H9 (cell line): ENCODE measurements around the gene ST14. TPM values are rescaled to one million over a fixed set of nuclear protein-coding genes. Genes with fewer than 3 reads are reported as not detected.

ENCODE experiments used
- DNase-seq: peaks from one replicate; pipeline ENCODE4 v3.0.0-alpha.2; 2017
- H2AFZ ChIP-seq: one replicate; pipeline ENCODE4 v1.6.1; 2013; ENCODE audit warnings: mild to moderate bottlenecking, low read length, control low read depth, moderate library complexity
- H2AK5ac ChIP-seq: 2 replicates; pipeline ENCODE4 v1.6.1; 2013; ENCODE audit warnings: low read length, control low read depth, mixed read lengths; ENCODE audit not compliant: insufficient read length
- H2BK120ac ChIP-seq: one replicate; pipeline ENCODE4 v1.6.1; 2013; ENCODE audit warnings: low read depth, mild to moderate bottlenecking, low read length, control low read depth, inconsistent platforms; ENCODE audit not compliant: poor library complexity, severe bottlenecking
- H2BK12ac ChIP-seq: 2 replicates; pipeline ENCODE4 v1.6.1; 2013; ENCODE audit warnings: low read length, control low read depth, mixed read lengths, low read depth; ENCODE audit not compliant: insufficient read length
- H2BK15ac ChIP-seq: 2 replicates; pipeline ENCODE4 v1.6.1; 2013; ENCODE audit warnings: low read depth, low read length, control low read depth
- H2BK20ac ChIP-seq: one replicate; pipeline ENCODE4 v1.6.1; 2013; ENCODE audit warnings: low read depth, mild to moderate bottlenecking, low read length, control low read depth, inconsistent platforms; ENCODE audit not compliant: poor library complexity, severe bottlenecking
- H2BK5ac ChIP-seq: 2 replicates; pipeline ENCODE4 v1.6.1; 2013; ENCODE audit warnings: low read length, control low read depth, mixed read lengths; ENCODE audit not compliant: insufficient read length
- H3K14ac ChIP-seq: 2 replicates; pipeline ENCODE4 v1.6.1; 2013; ENCODE audit warnings: low read length, control low read depth; ENCODE audit not compliant: insufficient read depth
- H3K18ac ChIP-seq: 2 replicates; pipeline ENCODE4 v1.6.1; 2013; ENCODE audit warnings: low read depth, mild to moderate bottlenecking, mixed read lengths, low read length, control low read depth; ENCODE audit not compliant: insufficient read length
- H3K23ac ChIP-seq: 2 replicates; pipeline ENCODE4 v1.6.1; 2013; ENCODE audit warnings: low read length, control low read depth, mixed read lengths, low read depth; ENCODE audit not compliant: insufficient read length
- H3K23me2 ChIP-seq: 2 replicates; pipeline ENCODE4 v1.6.1; 2013; ENCODE audit warnings: low read depth, mild to moderate bottlenecking, mixed read lengths, low read length, control low read depth; ENCODE audit not compliant: insufficient read length, poor library complexity, severe bottlenecking
- H3K27ac ChIP-seq: 2 replicates; pipeline ENCODE4 v1.5.1; 2013; ENCODE audit warnings: low read length, control low read depth, mixed read lengths, low read depth; ENCODE audit not compliant: insufficient read length
- H3K27me3 ChIP-seq: 2 replicates; pipeline ENCODE4 v1.6.1; 2013; ENCODE audit warnings: low read length, control low read depth, inconsistent platforms; ENCODE audit not compliant: insufficient read depth
- H3K4ac ChIP-seq: 2 replicates; pipeline ENCODE4 v1.6.1; 2013; ENCODE audit warnings: low read depth, mild to moderate bottlenecking, control low read depth, inconsistent platforms, low read length, moderate library complexity
- H3K4me1 ChIP-seq: 2 replicates; pipeline ENCODE4 v1.6.1; 2013; ENCODE audit warnings: low read length, control low read depth, inconsistent platforms; ENCODE audit not compliant: insufficient read depth
- H3K4me2 ChIP-seq: 2 replicates; pipeline ENCODE4 v1.6.1; 2013; ENCODE audit warnings: low read length, control low read depth, mixed read lengths; ENCODE audit not compliant: insufficient read length, insufficient read depth
- H3K56ac ChIP-seq: 2 replicates; pipeline ENCODE4 v1.6.1; 2013; ENCODE audit warnings: low read depth, mild to moderate bottlenecking, mixed read lengths, low read length, control low read depth; ENCODE audit not compliant: insufficient read length
- H3K79me1 ChIP-seq: 2 replicates; pipeline ENCODE4 v1.6.1; 2013; ENCODE audit warnings: low read depth, mild to moderate bottlenecking, moderate library complexity, low read length, control low read depth, inconsistent platforms; ENCODE audit not compliant: insufficient read depth, poor library complexity, severe bottlenecking
- H3K79me2 ChIP-seq: 2 replicates; pipeline ENCODE4 v1.6.1; 2013; ENCODE audit warnings: low read length, control low read depth, inconsistent platforms; ENCODE audit not compliant: insufficient read depth
- H3K9ac ChIP-seq: 2 replicates; pipeline ENCODE4 v1.6.1; 2013; ENCODE audit warnings: low read length, control low read depth, mixed read lengths; ENCODE audit not compliant: insufficient read length; ENCODE audit errors: extremely low read depth
- H3K9me3 ChIP-seq: one replicate; pipeline ENCODE4 v1.6.1; 2013; ENCODE audit warnings: low read depth, low read length, inconsistent platforms; ENCODE audit not compliant: control insufficient read depth
- H3T11ph ChIP-seq: one replicate; pipeline ENCODE4 v1.6.1; 2013; ENCODE audit warnings: mild to moderate bottlenecking, low read length, control low read depth, inconsistent platforms
- H4K20me1 ChIP-seq: one replicate; pipeline ENCODE4 v1.6.1; 2013; ENCODE audit not compliant: control insufficient read depth, insufficient read length, insufficient read depth
- H4K5ac ChIP-seq: 2 replicates; pipeline ENCODE4 v1.6.1; 2013; ENCODE audit warnings: low read depth, mild to moderate bottlenecking, mixed read lengths, low read length, control low read depth; ENCODE audit not compliant: insufficient read length
- H4K8ac ChIP-seq: replicated peaks from 2 replicates; pipeline ENCODE4 v1.6.1; 2013; ENCODE audit warnings: low read length, control low read depth, mixed read lengths, low read depth; ENCODE audit not compliant: insufficient read length
- H4K91ac ChIP-seq: 2 replicates; pipeline ENCODE4 v1.6.1; 2013; ENCODE audit warnings: low read depth, mild to moderate bottlenecking, moderate library complexity, mixed read lengths, low read length, control low read depth; ENCODE audit not compliant: insufficient read length
- H3K27ac Mint-ChIP-seq, 3 experiments: 2 replicates in 2 of 3; 3 replicates in 1 of 3; pipeline ENCODE4 v1.8.0; 2020 to 2021; ENCODE audit warnings: mixed read lengths in 3 of 3, mild to moderate bottlenecking in 1 of 3, moderate library complexity in 1 of 3
- H3K27me3 Mint-ChIP-seq: 2 replicates; pipeline ENCODE4 v1.8.0; 2021; ENCODE audit warnings: low read depth, mild to moderate bottlenecking, moderate library complexity, mixed read lengths
- H3K36me3 Mint-ChIP-seq, 3 experiments: 2 replicates in 2 of 3; 3 replicates in 1 of 3; pipeline ENCODE4 v1.8.0; 2020 to 2021; ENCODE audit warnings: low read depth in 3 of 3, mixed read lengths in 3 of 3; ENCODE audit not compliant: insufficient read depth in 1 of 3
- H3K4me1 Mint-ChIP-seq, 2 experiments: 2 replicates each; pipeline ENCODE4 v1.8.0; 2020; ENCODE audit warnings: mixed read lengths in 2 of 2
- H3K4me3 Mint-ChIP-seq, 2 experiments: 2 replicates in 1 of 2; 3 replicates in 1 of 2; pipeline ENCODE4 v1.8.0; 2020 to 2021; ENCODE audit warnings: mild to moderate bottlenecking in 2 of 2, mixed read lengths in 2 of 2, moderate library complexity in 1 of 2
- H3K9me3 Mint-ChIP-seq, 2 experiments: 2 replicates in 1 of 2; 3 replicates in 1 of 2; pipeline ENCODE4 v1.8.0; 2020; ENCODE audit warnings: mild to moderate bottlenecking in 2 of 2, mixed read lengths in 2 of 2, moderate library complexity in 1 of 2
- CTCF ChIP-seq: fragments of 200-600 bp; sonication (generic); conservative IDR thresholded peaks from 3 replicates; pipeline ENCODE4 v1.8.0; 2021; ENCODE audit warnings: antibody characterized with exemption, mild to moderate bottlenecking
- WGBS: extraction: QIAGEN DNeasy Blood & Tissue Kit; methylation state at CpG from one replicate; pipeline ENCODE4 v1.1.7; 2013; ENCODE audit warnings: missing lambda C conversion rate, low lambda C conversion rate, mixed read lengths; ENCODE audit not compliant: insufficient read length; ENCODE audit errors: extremely low coverage; 5-methylcytosine and 5-hydroxymethylcytosine counted together
- total RNA-seq: library from RNA; stranded (reverse); gene quantifications from 2 replicates; pipeline ENCODE4 v1.2.1, GENCODE V29; 2021

ST14 gene
- total RNA-seq, 1 experiment from 2014 or later, result 22.4 TPM

DNA sequence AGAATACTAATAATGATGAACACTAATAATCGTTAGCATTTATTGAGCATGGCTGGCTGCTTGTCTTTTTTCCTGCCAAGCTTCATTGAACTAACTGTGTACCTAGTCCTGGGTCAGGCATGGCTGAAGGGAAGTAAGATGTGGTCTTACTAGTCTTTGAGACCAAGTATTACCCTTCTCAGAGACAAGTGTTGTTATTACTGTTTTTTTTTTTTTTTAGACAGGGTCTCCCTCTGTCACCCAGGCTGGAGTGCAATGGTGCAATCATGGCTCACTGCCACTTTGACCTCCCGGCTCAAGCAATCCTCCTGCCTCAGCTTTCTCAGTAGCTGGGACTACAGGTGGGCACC, 4.6 kb downstream of the ST14 start:
- Mint-ChIP-seq H3K4me3 (no peak overlapping the region), H3K27me3 (peaks cover 74% of the 10 kb centered on the region), H3K4me1 (peaks cover 17 to 24% of the 10 kb centered on the region in 2 experiments), H3K9me3 (no peaks in the 10 kb centered on the region), H3K27ac (no peak overlapping the region), H3K36me3 (no peaks in the 10 kb centered on the region; a peak in 2 of 7 replicates)
- no CpG with 5 or more reads among the region's 2 CpGs for WGBS
- no peak overlapping the region for H2BK5ac ChIP-seq
- H3K14ac ChIP-seq, result no peak overlapping the region
- H3K23me2 ChIP-seq, result peaks cover 8% of the 10 kb centered on the region
- H3K9me3 ChIP-seq, result no peaks in the 10 kb centered on the region
- H2BK120ac ChIP-seq, result no peak overlapping the region
- peaks cover 13% of the 10 kb centered on the region; the same call in 1 of the 2 replicates for H3K27me3 ChIP-seq
- H4K5ac ChIP-seq, result no peak overlapping the region
- H3K4ac ChIP-seq, result no peak overlapping the region
- no peak overlapping the region for H3K56ac ChIP-seq
- no peak for TF ChIP-seq CTCF
- no peak overlapping the region for H3K18ac ChIP-seq
- H3K79me1 ChIP-seq, result no peaks in the 10 kb centered on the region
- no peaks in the 10 kb centered on the region for H3K79me2 ChIP-seq
- H2BK12ac ChIP-seq, result no peak overlapping the region
- no peak overlapping the region for H3K23ac ChIP-seq
- H3K27ac ChIP-seq, result no peak overlapping the region
- no peak overlapping the region for H2AFZ ChIP-seq
- H4K91ac ChIP-seq, result no peak overlapping the region
- H3T11ph ChIP-seq, result no peak overlapping the region
- H4K8ac ChIP-seq, result no peak overlapping the region
- no peak overlapping the region for H2BK20ac ChIP-seq
- H2AK5ac ChIP-seq, result no peak overlapping the region
- no peak overlapping the region for H3K9ac ChIP-seq
- H3K4me2 ChIP-seq, result no peak overlapping the region
- DNase-seq, result no peak
- H2BK15ac ChIP-seq, result no peak overlapping the region
- H4K20me1 ChIP-seq, result no peaks in the 10 kb centered on the region
- no peaks in the 10 kb centered on the region for H3K4me1 ChIP-seq
